ENCODE results near the gene ZSCAN5B. TPM values are rescaled to one million over a fixed set of nuclear protein-coding genes. Genes with fewer than 3 reads are reported as not detected.

The ZSCAN5B gene
- total and polyA plus RNA-seq, 2 donors (not counting 1 experiment from before 2014, with no cell fraction given): not detected

DNA sequence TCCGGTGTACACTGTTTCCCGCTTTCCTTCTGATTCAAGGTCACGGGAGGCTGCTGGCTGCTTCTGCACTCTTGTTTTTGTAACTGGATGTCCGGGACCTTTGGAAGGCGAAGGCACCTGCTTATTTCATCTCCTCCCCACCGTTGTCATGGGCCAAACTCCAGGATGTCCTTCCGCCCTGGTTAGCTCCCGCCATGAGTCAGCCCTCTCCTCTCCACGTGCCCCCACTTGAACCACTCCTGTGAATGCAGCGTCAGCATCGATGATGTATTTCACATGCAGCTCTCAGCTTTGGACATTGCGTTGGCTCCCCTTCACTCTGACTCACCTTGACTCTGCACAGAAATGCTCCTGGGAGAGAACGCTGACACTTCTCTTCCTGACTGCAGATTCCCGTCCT is 27.3 kb downstream of the ZSCAN5B start:
- Mint-ChIP-seq H3K9me3 (ENCODE audit: insufficient read depth) (no peaks in the 10 kb centered on the region), H3K4me3 (no peak overlapping the region), H3K27ac (no peak overlapping the region), H3K27me3 (peaks cover 18% of the 10 kb centered on the region), H3K4me1 (peaks cover 2% of the 10 kb centered on the region)
- H3K4me2 ChIP-seq (replicated peaks; ENCODE audit: low read depth, low read length, poor library complexity, severe bottlenecking): no peak overlapping the region
- H3K4me3 ChIP-seq (ENCODE audit: control extremely low read depth in 1 of 5, extremely low read depth in 1 of 5, insufficient read depth in 1 of 5, low read depth in 2 of 5, low read length in 4 of 5): no peak overlapping the region
- DNase-seq: no peak
- intact Hi-C loops (cut with micrococcal nuclease): no loop called here
- H3K9ac ChIP-seq (ENCODE audit: low read length): no peak overlapping the region
- no peaks in the 10 kb centered on the region for H4K20me1 ChIP-seq (ENCODE audit: control insufficient read depth, insufficient read depth, low read length, poor library complexity, severe bottlenecking)
- WGBS (ENCODE audit: insufficient coverage): 82% methylated on average over 13 of the region's 14 CpGs
- no peaks in the 10 kb centered on the region for H3K27me3 ChIP-seq (replicated peaks in 1 of 4; ENCODE audit: control extremely low read depth in 1 of 4, control insufficient read depth in 3 of 4, insufficient read depth in 4 of 4, low read length in 3 of 4)
- no peaks in the 10 kb centered on the region for H3K79me2 ChIP-seq (ENCODE audit: control insufficient read depth, insufficient read depth, low read length)
- no peak for ATAC-seq (ENCODE audit: low read depth)
- H3K27ac ChIP-seq (ENCODE audit: low read length in 2 of 2): no peak overlapping the region
- no peaks in the 10 kb centered on the region for H3K9me3 ChIP-seq (ENCODE audit: control extremely low read depth in 1 of 3, control insufficient read depth in 2 of 3, insufficient read depth in 1 of 3, low read length in 2 of 3)
- no peak overlapping the region for H2AFZ ChIP-seq (ENCODE audit: insufficient read depth, low read depth, low read length, poor library complexity, severe bottlenecking)
- POLR2A ChIA-PET: no interaction called here
- TF ChIP-seq, protein P1, sequence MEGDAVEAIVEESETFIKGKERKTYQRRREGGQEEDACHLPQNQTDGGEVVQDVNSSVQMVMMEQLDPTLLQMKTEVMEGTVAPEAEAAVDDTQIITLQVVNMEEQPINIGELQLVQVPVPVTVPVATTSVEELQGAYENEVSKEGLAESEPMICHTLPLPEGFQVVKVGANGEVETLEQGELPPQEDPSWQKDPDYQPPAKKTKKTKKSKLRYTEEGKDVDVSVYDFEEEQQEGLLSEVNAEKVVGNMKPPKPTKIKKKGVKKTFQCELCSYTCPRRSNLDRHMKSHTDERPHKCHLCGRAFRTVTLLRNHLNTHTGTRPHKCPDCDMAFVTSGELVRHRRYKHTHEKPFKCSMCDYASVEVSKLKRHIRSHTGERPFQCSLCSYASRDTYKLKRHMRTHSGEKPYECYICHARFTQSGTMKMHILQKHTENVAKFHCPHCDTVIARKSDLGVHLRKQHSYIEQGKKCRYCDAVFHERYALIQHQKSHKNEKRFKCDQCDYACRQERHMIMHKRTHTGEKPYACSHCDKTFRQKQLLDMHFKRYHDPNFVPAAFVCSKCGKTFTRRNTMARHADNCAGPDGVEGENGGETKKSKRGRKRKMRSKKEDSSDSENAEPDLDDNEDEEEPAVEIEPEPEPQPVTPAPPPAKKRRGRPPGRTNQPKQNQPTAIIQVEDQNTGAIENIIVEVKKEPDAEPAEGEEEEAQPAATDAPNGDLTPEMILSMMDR (IDR thresholded peaks at IDR 0.05): no peak
- TF ChIP-seq EZH2 (IDR thresholded peaks at IDR 0.05; ENCODE audit: borderline replicate concordance, insufficient read depth, low read depth, low read length, poor library complexity, severe bottlenecking): no peak
- H3K36me3 ChIP-seq (replicated peaks in 1 of 2; ENCODE audit: control extremely low read depth in 1 of 2, control insufficient read depth in 1 of 2, extremely low read depth in 1 of 2, insufficient read depth in 2 of 2, low read length in 1 of 2): no peaks in the 10 kb centered on the region
- CTCF ChIA-PET: interaction anchor here (2.8 to 16.2 kb wide), 4 partner anchors 65 to 104 kb away, joined by 7 to 196 read pairs (median 24); no protein-coding TSS in a partner anchor
- H3K4me1 ChIP-seq (ENCODE audit: control insufficient read depth in 2 of 2, insufficient read depth in 2 of 2, low read length in 2 of 2): peaks cover 2 to 3% of the 10 kb centered on the region in 2 donors

DNA sequence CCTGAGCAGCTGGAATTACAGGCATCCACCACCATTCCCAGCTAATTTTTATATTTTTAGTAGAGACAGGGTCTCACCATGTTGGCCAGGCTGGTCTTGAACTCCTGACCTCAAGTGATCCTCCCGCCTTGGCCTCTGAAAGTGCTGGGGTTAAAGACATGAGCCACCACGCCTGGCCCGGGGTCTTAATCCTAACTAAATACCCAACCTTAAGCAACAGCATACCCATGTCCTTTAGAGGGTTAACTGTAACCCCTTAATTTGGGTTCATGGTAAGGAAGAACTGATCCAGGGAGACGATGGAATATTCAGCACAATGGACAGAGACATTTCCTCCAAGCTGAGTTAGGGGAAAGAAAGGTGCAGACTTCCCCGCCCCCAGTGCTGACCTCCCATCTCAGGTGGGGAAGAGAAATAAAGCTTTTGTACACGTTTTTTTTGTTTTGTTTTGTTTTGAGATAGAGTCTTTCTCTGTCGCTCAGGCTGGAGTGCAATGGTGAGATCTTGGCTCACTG is 30.5 kb downstream of the ZSCAN5B start:
- no peak for DNase-seq
- H3K9me3 ChIP-seq (ENCODE audit: control extremely low read depth in 1 of 3, control insufficient read depth in 2 of 3, insufficient read depth in 1 of 3, low read length in 2 of 3): no peaks in the 10 kb centered on the region
- H3K36me3 ChIP-seq (replicated peaks in 1 of 2; ENCODE audit: control extremely low read depth in 1 of 2, control insufficient read depth in 1 of 2, extremely low read depth in 1 of 2, insufficient read depth in 2 of 2, low read length in 1 of 2): no peaks in the 10 kb centered on the region
- H3K4me3 ChIP-seq (ENCODE audit: control extremely low read depth in 1 of 5, extremely low read depth in 1 of 5, insufficient read depth in 1 of 5, low read depth in 2 of 5, low read length in 4 of 5): no peak overlapping the region
- 96% methylated on average over 3 of the region's 7 CpGs for WGBS (ENCODE audit: insufficient coverage)
- Mint-ChIP-seq H3K4me1 (peaks cover 4% of the 10 kb centered on the region), H3K27me3 (peaks cover 17% of the 10 kb centered on the region), H3K4me3 (no peak overlapping the region), H3K27ac (no peak overlapping the region), H3K9me3 (ENCODE audit: insufficient read depth) (no peaks in the 10 kb centered on the region)
- H3K4me1 ChIP-seq (ENCODE audit: control insufficient read depth in 2 of 2, insufficient read depth in 2 of 2, low read length in 2 of 2): peaks cover 2 to 3% of the 10 kb centered on the region in 2 donors
- TF ChIP-seq, protein P1 (IDR thresholded peaks at IDR 0.05): no peak
- no peak for TF ChIP-seq EZH2 (IDR thresholded peaks at IDR 0.05; ENCODE audit: borderline replicate concordance, insufficient read depth, low read depth, low read length, poor library complexity, severe bottlenecking)
- H3K79me2 ChIP-seq (ENCODE audit: control insufficient read depth, insufficient read depth, low read length): no peaks in the 10 kb centered on the region
- ChIA-PET CTCF (interaction anchor here (1.1 to 16.2 kb wide), 4 partner anchors 9 to 101 kb away, joined by 3 to 196 read pairs (median 8); no protein-coding TSS in a partner anchor), POLR2A (no interaction called here)
- H3K27ac ChIP-seq (ENCODE audit: low read length in 2 of 2): no peak overlapping the region
- no peak for ATAC-seq (ENCODE audit: low read depth)
- H4K20me1 ChIP-seq (ENCODE audit: control insufficient read depth, insufficient read depth, low read length, poor library complexity, severe bottlenecking): no peaks in the 10 kb centered on the region
- H3K9ac ChIP-seq (ENCODE audit: low read length): no peak overlapping the region
- no peak overlapping the region for H2AFZ ChIP-seq (ENCODE audit: insufficient read depth, low read depth, low read length, poor library complexity, severe bottlenecking)
- H3K27me3 ChIP-seq (replicated peaks in 1 of 4; ENCODE audit: control extremely low read depth in 1 of 4, control insufficient read depth in 3 of 4, insufficient read depth in 4 of 4, low read length in 3 of 4): no peaks in the 10 kb centered on the region
- intact Hi-C loops (cut with micrococcal nuclease): no loop called here
- H3K4me2 ChIP-seq (replicated peaks; ENCODE audit: low read depth, low read length, poor library complexity, severe bottlenecking): no peak overlapping the region

Measured in B cell (primary cell).